ENCODE data around the gene HOXB3. TPM values are rescaled to one million over a fixed set of nuclear protein-coding genes. Genes with fewer than 3 reads are reported as not detected.

The HOXB3 gene
- total and polyA plus RNA-seq, 5 experiments from 2014 or later, result 0.19 to 8.1 (median 7.2) TPM; not detected in 2

DNA sequence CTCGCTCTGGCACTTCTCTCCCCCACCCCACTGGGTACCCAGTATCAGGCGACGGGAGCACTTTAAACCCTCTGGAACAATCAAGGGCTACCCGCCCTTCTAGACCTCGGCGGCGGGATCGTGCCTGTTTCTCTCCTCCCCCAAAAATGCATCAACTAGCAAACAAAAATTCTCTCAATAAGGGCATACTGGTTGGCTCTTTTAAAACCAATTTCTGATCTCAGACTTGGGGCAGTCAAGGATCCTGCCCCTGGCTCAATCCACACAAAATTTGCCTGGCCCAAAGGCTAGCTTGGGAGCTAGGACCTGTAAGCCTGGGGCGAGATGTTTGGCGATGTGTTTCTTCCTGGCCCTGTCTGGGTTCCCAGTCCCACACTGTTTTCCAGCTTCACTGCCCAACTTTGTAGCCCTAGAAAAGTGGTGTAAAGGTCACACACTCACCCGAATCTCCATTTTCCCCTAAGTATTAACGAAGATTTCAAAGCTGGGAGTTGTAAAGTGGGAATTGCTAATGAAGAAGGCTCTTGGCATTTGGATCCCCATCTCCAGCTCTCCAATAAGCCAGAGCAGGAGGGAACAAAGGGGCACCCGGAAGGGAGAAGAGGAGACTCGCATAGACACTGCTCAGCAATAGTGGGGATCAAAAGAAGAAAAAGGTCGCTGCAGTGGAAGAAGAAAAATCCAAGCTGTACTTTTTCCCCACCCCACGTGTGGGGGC is 30.8 kb downstream of the HOXB3 start:
- Mint-ChIP-seq H3K36me3 (no peaks in the 10 kb centered on the region), H3K27ac (no peak overlapping the region), H3K9me3 (no peaks in the 10 kb centered on the region), H3K27me3 (peaks cover 19 to 64% (median 37%) of the 10 kb centered on the region in 5 donors), H3K4me3 (no peak overlapping the region), H3K4me1 (peaks cover 6 to 30% (median 17%) of the 10 kb centered on the region in 4 donors)
- POLR2A ChIA-PET, result interaction anchor here (0.5 to 1.2 kb wide), 3 partner anchors 11 to 40 kb away, joined by 3 read pairs; no protein-coding TSS in a partner anchor
- ATAC-seq (no peak), DNase-seq (no peak)

DNA sequence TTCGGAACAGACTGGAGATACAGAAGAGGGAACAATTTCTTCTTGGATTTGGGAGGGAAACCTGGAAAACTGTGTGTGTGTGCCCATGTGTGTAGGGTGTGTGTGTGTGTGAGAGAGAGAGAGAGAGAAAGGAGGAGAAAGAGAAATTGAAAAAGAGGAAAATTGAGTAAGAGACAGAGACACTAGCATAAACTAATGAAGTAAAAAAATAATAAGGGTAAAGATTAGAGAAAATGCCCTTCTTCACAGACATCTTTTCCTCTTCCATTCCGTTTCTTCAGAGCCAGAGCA is 31.3 kb downstream of the HOXB3 start:
- peaks cover 6 to 29% (median 17%) of the 10 kb centered on the region in 4 donors for H3K4me1 Mint-ChIP-seq
- H3K9me3 Mint-ChIP-seq, result no peaks in the 10 kb centered on the region
- H3K27ac Mint-ChIP-seq, result no peak overlapping the region
- DNase-seq (no peak), ATAC-seq (no peak)
- POLR2A ChIA-PET, result no interaction called here
- H3K4me3 Mint-ChIP-seq, result no peak overlapping the region
- peaks cover 18 to 69% (median 36%) of the 10 kb centered on the region in 5 donors for H3K27me3 Mint-ChIP-seq
- H3K36me3 Mint-ChIP-seq, result no peaks in the 10 kb centered on the region

DNA sequence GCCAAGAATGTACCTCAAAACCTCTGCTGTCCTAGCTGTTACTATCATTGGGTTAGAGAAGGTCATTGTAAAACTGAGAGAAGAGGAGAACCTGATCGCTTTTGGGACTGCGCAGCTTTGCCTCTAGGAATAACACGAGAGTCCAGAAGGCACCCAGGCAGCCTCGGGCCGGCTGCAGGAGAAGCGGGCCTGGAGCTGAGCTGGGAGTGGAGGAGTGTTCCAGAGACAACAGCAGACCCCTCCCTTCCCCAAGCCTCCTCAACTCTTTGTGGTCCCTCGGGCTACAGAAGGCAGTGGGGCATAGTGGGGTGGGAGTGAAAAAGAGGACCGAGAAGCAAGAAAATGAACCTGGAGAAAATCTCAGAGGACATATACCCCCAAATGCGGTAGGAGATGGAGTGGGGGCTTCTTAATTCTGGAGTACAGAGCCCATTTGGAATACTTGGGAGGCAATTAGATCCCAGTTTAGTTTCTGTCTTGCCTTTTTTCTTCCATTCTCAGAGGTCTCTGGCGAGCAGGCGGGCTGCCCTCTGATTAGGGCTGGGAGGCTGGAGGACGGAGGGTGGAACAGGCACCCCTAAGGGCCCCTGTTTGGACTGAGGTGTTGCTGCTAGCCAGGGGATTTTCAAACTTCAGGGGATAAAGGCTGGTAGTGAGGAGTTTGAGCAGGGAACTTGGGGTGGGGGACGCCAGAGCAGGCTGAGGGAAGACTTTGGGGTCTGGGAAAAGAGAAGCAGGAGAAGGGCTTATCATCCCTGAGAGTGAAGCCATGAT is 31.8 kb downstream of the HOXB3 start:
- no peak for DNase-seq
- H3K27ac Mint-ChIP-seq, result no peak overlapping the region
- ATAC-seq, result no peak
- H3K4me1 Mint-ChIP-seq, result peaks cover 6 to 25% (median 17%) of the 10 kb centered on the region in 4 donors
- H3K27me3 Mint-ChIP-seq, result peaks cover 13 to 70% (median 32%) of the 10 kb centered on the region in 5 donors
- POLR2A ChIA-PET, result interaction anchor here (1.1 to 2.0 kb wide), 3 partner anchors 11 to 17 kb away, joined by 5 read pairs; no protein-coding TSS in a partner anchor
- no peak overlapping the region for H3K4me3 Mint-ChIP-seq
- no peaks in the 10 kb centered on the region for H3K36me3 Mint-ChIP-seq
- no peaks in the 10 kb centered on the region for H3K9me3 Mint-ChIP-seq

DNA sequence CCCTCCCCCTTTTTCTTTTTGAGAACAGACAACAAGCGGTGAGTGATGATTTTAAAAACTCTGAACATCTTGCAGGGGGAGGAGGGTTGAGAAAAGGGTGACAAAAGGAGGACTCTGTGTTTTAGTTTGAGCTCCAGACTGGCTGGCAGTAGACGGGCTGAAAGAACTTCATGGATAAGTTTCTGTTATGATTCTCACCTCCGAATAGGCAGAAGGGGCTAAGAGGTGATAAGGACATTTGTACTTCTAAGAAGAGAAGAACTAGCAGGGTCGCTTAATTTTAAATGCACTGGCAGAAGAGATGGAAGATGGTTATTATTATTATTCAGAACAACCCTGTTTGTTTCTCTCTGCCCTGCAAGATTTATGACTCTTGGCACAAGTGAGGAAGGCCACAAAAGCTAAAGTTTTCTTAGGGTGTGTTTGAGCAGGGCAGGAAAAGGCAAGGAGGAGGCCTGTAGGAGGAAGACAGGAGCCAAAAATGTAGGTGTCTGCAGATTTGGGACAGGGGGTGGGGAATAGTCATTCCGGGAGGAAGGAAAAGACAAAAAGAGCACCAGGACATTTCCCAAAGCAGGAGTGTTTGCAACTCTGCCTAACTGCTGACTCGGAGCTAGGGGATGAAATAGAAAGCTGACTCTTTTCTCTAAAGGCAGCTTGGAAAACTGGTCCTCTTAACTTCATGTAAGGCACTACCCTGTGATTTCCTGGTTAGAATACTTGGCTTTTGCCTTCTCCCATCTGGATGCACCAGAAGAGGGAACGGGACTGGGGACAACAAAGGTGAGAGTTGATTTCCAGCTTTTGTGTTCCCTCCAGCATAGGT is 33.3 kb downstream of the HOXB3 start:
- ATAC-seq (no peak), DNase-seq (no peak)
- peaks cover 6 to 20% (median 13%) of the 10 kb centered on the region in 4 donors for H3K4me1 Mint-ChIP-seq
- H3K4me3 Mint-ChIP-seq, result peak overlapping the region in 4 of 10 donors; percentile 27 to 86 (median 42)
- no peaks in the 10 kb centered on the region for H3K9me3 Mint-ChIP-seq
- POLR2A ChIA-PET, result interaction anchor here (0.7 to 2.0 kb wide), 6 partner anchors 9 to 24 kb away, joined by 3 to 5 read pairs (median 5); no protein-coding TSS in a partner anchor
- H3K27ac Mint-ChIP-seq, result peak overlapping the region in 1 of 10 donors; percentile 4
- H3K27me3 Mint-ChIP-seq, result peaks cover 8 to 68% (median 22%) of the 10 kb centered on the region in 5 donors
- H3K36me3 Mint-ChIP-seq, result no peaks in the 10 kb centered on the region

DNA sequence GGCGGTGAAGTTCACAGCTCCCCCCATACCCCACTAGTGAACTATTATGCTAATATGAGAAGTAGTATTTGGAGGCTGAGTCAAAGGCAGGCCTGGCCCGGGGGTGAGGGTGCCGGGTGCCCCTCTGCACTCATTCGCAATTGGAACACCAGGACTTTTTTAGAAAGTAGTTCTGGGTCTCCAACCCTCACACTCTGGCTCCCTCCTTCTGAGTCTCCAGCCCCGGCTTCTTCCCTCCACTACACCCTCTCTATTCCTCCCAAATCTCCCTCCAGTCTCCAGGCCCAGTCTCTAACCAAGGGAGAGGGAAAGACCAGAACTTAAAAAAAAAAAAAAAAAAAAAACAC is 33.8 kb downstream of the HOXB3 start:
- POLR2A ChIA-PET, result interaction anchor here (0.7 to 2.2 kb wide), 6 partner anchors 10 to 298 kb away, joined by 3 to 12 read pairs (median 4); no protein-coding TSS in a partner anchor
- no peaks in the 10 kb centered on the region for H3K9me3 Mint-ChIP-seq

GRCh38 chr17:48555258-48556228 is 34.5 kb downstream of the HOXB3 start:
- Mint-ChIP-seq H3K4me3 (peak overlapping the region; percentile 82 to 97 (median 92)), H3K4me1 (peaks cover 6 to 20% (median 8%) of the 10 kb centered on the region in 4 donors), H3K27me3 (peaks cover 8 to 68% (median 22%) of the 10 kb centered on the region in 5 donors), H3K36me3 (no peaks in the 10 kb centered on the region), H3K9me3 (no peaks in the 10 kb centered on the region), H3K27ac (peak overlapping the region in 9 of 10 donors; percentile 35 to 96 (median 78))
- POLR2A ChIA-PET, result interaction anchor here (0.6 to 2.2 kb wide), 8 partner anchors 9 to 409 kb away, joined by 3 to 12 read pairs (median 3); partner anchors contain the start of gene HOXB5
- DNase-seq, result no peak
- peak; percentile 73 to 81 for ATAC-seq

More for the DNA sequence above, 33.8 kb downstream of the HOXB3 start:
- DNase-seq (no peak), ATAC-seq (peak in 1 of 2 donors; percentile 29)
- H3K4me1 Mint-ChIP-seq, result peaks cover 6 to 20% (median 9%) of the 10 kb centered on the region in 4 donors
- H3K4me3 Mint-ChIP-seq, result peak overlapping the region in 9 of 10 donors; percentile 58 to 88 (median 77)
- no peak overlapping the region for H3K27ac Mint-ChIP-seq
- H3K36me3 Mint-ChIP-seq, result no peaks in the 10 kb centered on the region
- peaks cover 8 to 68% (median 22%) of the 10 kb centered on the region in 5 donors for H3K27me3 Mint-ChIP-seq

GRCh38 chr17:48554412-48555257 is 35.4 kb downstream of the HOXB3 start:
- ATAC-seq (no peak), DNase-seq (no peak)
- peaks cover 8 to 67% (median 22%) of the 10 kb centered on the region in 5 donors for H3K27me3 Mint-ChIP-seq
- no peaks in the 10 kb centered on the region for H3K9me3 Mint-ChIP-seq
- POLR2A ChIA-PET, result interaction anchor here (0.6 to 2.2 kb wide), 4 partner anchors 8 to 408 kb away, joined by 3 to 12 read pairs (median 4); no protein-coding TSS in a partner anchor
- H3K36me3 Mint-ChIP-seq, result peaks cover 0 to 2% (median 0%) of the 10 kb centered on the region in 3 donors
- H3K4me3 Mint-ChIP-seq, result peak overlapping the region; percentile 82 to 97 (median 92)
- peaks cover 7 to 20% (median 9%) of the 10 kb centered on the region in 4 donors for H3K4me1 Mint-ChIP-seq
- H3K27ac Mint-ChIP-seq, result peak overlapping the region in 5 of 10 donors; percentile 45 to 93 (median 79)

DNA sequence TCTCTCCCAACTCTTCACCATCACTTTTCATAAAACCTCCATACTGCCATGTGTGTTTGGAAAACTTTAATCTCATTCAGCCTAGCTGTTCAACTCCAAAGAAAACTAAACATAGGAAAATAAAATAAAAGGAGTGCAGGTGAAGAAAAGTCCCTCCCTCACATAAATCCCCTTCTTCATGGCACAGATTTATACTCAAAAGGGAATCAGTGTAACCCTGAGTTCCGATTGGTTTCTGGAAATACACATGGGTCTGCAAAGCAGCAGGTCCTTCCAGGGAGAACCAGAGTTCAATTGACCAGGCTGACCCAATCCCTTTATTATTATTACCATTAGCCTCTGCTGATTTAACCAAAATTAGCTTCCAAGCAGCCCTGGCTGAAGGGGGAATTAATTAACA is 36.2 kb downstream of the HOXB3 start:
- Mint-ChIP-seq H3K27ac (peak overlapping the region in 2 of 10 donors; percentile 19 to 79), H3K4me3 (peak overlapping the region in 1 of 10 donors; percentile 86), H3K36me3 (peaks cover 0 to 2% (median 0%) of the 10 kb centered on the region in 3 donors), H3K27me3 (peaks cover 7 to 59% (median 20%) of the 10 kb centered on the region in 5 donors), H3K9me3 (no peaks in the 10 kb centered on the region), H3K4me1 (peaks cover 7 to 20% (median 9%) of the 10 kb centered on the region in 4 donors)
- ATAC-seq (no peak), DNase-seq (no peak)
- POLR2A ChIA-PET, result interaction anchor here (2.2 kb wide), 1 partner anchor 12 kb away, joined by 12 read pairs; no protein-coding TSS in a partner anchor

GRCh38 chr17:48553190-48553547 is 36.9 kb downstream of the HOXB3 start:
- DNase-seq (no peak), ATAC-seq (no peak)

DNA sequence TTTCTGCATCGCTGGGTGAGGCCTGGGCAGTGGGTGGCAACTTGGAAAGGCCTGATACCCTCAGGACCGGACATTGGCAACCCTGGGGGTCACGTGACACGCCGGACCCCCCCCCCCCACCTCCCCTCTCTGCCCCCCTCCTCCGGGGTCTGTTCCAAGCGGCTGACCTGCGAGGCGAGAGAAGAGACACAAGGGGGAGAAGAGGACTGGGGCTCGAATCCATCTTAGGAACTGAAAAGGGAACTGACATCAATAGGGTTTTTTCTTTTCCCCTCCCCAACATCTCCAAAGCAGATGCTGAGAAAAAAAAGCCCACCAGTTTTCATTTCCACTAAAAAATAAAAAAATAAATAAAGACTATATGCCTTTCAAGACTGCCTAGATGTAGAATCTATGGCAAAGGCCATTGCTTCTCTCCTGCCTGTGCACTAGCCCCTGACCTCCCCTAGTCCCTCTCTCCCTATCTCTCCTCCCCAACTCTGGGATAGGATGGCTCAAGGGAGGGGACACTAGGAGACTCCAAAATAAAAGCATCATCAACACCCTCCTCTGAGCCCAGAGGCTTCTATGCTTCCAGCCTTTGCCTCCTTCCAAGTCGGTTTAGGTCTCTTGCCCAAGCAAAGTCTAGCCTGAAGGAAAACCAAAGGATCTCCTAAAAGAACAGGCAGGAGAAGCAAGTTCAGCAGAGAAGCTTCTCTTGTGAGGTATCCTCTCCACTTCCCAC is 37.4 kb downstream of the HOXB3 start:
- DNase-seq, result no peak
- peaks cover 7 to 47% (median 15%) of the 10 kb centered on the region in 5 donors for H3K27me3 Mint-ChIP-seq
- POLR2A ChIA-PET, result interaction anchor here (0.9 kb wide), 1 partner anchor 13 kb away, joined by 3 read pairs; no protein-coding TSS in a partner anchor

More at GRCh38 chr17:48553190-48553547, 36.9 kb downstream of the HOXB3 start:
- H3K27me3 Mint-ChIP-seq, result peaks cover 7 to 52% (median 16%) of the 10 kb centered on the region in 5 donors
- H3K36me3 Mint-ChIP-seq, result peaks cover 0 to 2% (median 0%) of the 10 kb centered on the region in 3 donors
- no peaks in the 10 kb centered on the region for H3K9me3 Mint-ChIP-seq
- POLR2A ChIA-PET, result no interaction called here
- H3K4me3 Mint-ChIP-seq, result no peak overlapping the region
- peak overlapping the region in 1 of 10 donors; percentile 4 for H3K27ac Mint-ChIP-seq
- H3K4me1 Mint-ChIP-seq, result peaks cover 8 to 20% (median 15%) of the 10 kb centered on the region in 4 donors

More for the DNA sequence above, 37.4 kb downstream of the HOXB3 start:
- H3K36me3 Mint-ChIP-seq, result peaks cover 0 to 2% (median 0%) of the 10 kb centered on the region in 3 donors
- H3K4me3 Mint-ChIP-seq, result no peak overlapping the region
- H3K4me1 Mint-ChIP-seq, result peaks cover 10 to 25% (median 20%) of the 10 kb centered on the region in 4 donors
- no peak overlapping the region for H3K27ac Mint-ChIP-seq
- ATAC-seq, result no peak
- H3K9me3 Mint-ChIP-seq, result no peaks in the 10 kb centered on the region
